Ovary (tissue), 3 donors: Measurements from ENCODE around the gene TAS2R4.

Source experiments
- EP300 ChIP-seq: sonication (generic); formaldehyde crosslinking; IDR thresholded peaks from one replicate; pipeline ENCODE4 v1.6.1; 2017; ENCODE audit warnings: antibody characterized with exemption
- POLR2A ChIP-seq: fragments of 450-650 bp; IDR thresholded peaks from one replicate; pipeline ENCODE4 v1.6.1; 2017; ENCODE audit warnings: antibody characterized with exemption, mild to moderate bottlenecking, moderate library complexity
- TF ChIP-seq, protein P1 (sequence below), 3 donors: fragments of 450-650 bp in 2 of 3; fragments of 200-600 bp in 1 of 3; IDR thresholded peaks; one replicate each; pipeline versions ENCODE4 v1.5.1 to v1.8.0; 2016 to 2022; ENCODE audit warnings: antibody characterized with exemption in 3 of 3, mild to moderate bottlenecking in 1 of 3
- donor health status: DM: no; HTN: no; CAD: no.

GRCh38 chr7:141738592-141739013 lies 37.9 kb upstream of the TAS2R4 start:
- no peak for TF ChIP-seq POLR2A
- TF ChIP-seq, protein P1, sequence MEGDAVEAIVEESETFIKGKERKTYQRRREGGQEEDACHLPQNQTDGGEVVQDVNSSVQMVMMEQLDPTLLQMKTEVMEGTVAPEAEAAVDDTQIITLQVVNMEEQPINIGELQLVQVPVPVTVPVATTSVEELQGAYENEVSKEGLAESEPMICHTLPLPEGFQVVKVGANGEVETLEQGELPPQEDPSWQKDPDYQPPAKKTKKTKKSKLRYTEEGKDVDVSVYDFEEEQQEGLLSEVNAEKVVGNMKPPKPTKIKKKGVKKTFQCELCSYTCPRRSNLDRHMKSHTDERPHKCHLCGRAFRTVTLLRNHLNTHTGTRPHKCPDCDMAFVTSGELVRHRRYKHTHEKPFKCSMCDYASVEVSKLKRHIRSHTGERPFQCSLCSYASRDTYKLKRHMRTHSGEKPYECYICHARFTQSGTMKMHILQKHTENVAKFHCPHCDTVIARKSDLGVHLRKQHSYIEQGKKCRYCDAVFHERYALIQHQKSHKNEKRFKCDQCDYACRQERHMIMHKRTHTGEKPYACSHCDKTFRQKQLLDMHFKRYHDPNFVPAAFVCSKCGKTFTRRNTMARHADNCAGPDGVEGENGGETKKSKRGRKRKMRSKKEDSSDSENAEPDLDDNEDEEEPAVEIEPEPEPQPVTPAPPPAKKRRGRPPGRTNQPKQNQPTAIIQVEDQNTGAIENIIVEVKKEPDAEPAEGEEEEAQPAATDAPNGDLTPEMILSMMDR (IDR thresholded peaks at IDR 0.05) = no peak
- no peak for TF ChIP-seq EP300
